Transverse colon (tissue), 4 donors: ENCODE data around the gene LAD1. TPM values are rescaled to one million over a fixed set of nuclear protein-coding genes. Genes with fewer than 3 reads are reported as not detected.
A peak's percentile ranks its signal among the peaks of the same experiment; 100 is the strongest.

Experiments
- DNase-seq: peaks from one replicate; pipeline ENCODE4 v3.0.0-alpha.2; 2019
- H3K27ac ChIP-seq, 4 donors: fragments of 200-600 bp; sonication (generic); 2 replicates each; pipeline ENCODE4 v1.5.1; 2016 to 2018; ENCODE audit warnings: inconsistent platforms in 4 of 4
- H3K27me3 ChIP-seq: fragments of 200-600 bp; sonication (generic); 2 replicates; pipeline ENCODE4 v1.5.1; 2017; ENCODE audit warnings: inconsistent platforms
- H3K36me3 ChIP-seq, 4 donors: fragments of 200-600 bp; sonication (generic); 2 replicates each; pipeline ENCODE4 v1.5.1; 2017 to 2019; ENCODE audit warnings: inconsistent platforms in 4 of 4
- H3K4me1 ChIP-seq, 4 donors: fragments of 200-600 bp; sonication (generic); 2 replicates each; pipeline ENCODE4 v1.5.1; 2017 to 2020; ENCODE audit warnings: inconsistent platforms in 4 of 4
- H3K4me3 ChIP-seq, 4 donors: fragments of 200-600 bp; sonication (generic); 1 replicate in 1 of 4; 2 replicates in 3 of 4; pipeline versions ENCODE4 v1.5.1 to v1.6.1; 2017 to 2019; ENCODE audit warnings: inconsistent platforms in 4 of 4
- H3K9me3 ChIP-seq, 2 donors: fragments of 200-600 bp; sonication (generic); 2 replicates each; pipeline ENCODE4 v1.5.1; 2017 to 2019; ENCODE audit warnings: inconsistent platforms in 2 of 2
- CTCF ChIP-seq, 5 experiments: fragments of 200-600 bp in 3 of 5; fragments of 450-650 bp in 2 of 5; sonication (generic) in 3 of 5; IDR thresholded peaks; 1 replicate in 2 of 5; 2 replicates in 3 of 5; pipeline ENCODE4 v1.5.1; 2016 to 2017; ENCODE audit warnings: antibody characterized with exemption in 5 of 5, inconsistent platforms in 3 of 5, mild to moderate bottlenecking in 2 of 5, moderate library complexity in 1 of 5
- EP300 ChIP-seq: sonication (generic); formaldehyde crosslinking; IDR thresholded peaks from one replicate; pipeline ENCODE4 v1.6.1; 2017; ENCODE audit warnings: antibody characterized with exemption, low read depth
- POLR2A ChIP-seq: fragments of 450-650 bp; IDR thresholded peaks from one replicate; pipeline ENCODE4 v1.6.1; 2016; ENCODE audit warnings: antibody characterized with exemption, mild to moderate bottlenecking, moderate library complexity
- POLR2AphosphoS5 ChIP-seq, 3 donors: sonication (generic); formaldehyde crosslinking; IDR thresholded peaks; one replicate each; pipeline ENCODE4 v1.6.1; 2016; ENCODE audit warnings: antibody characterized with exemption in 3 of 3
- WGBS, 2 donors: methylation state at CpG; one replicate each; pipeline ENCODE4 v1.1.5; 2018; ENCODE audit warnings: low coverage in 1 of 2; 5-methylcytosine and 5-hydroxymethylcytosine counted together
- in situ Hi-C, 4 donors: fragments of 200-750 bp; cut with MboI; loops; one replicate each; pipeline versions ENCODE4 v1.15.0 to v1.15.1; 2017; ENCODE audit warnings: low sequenced_read_pairs in 3 of 4, low pct_ligation_motif_present in 1 of 4, low pct_unique_long_range_greater_than_20kb in 1 of 4
- intact Hi-C: fragments of 100-400 bp; cut with DNase I; formaldehyde crosslinking; loops from one replicate; pipeline ENCODE4 v1.15.1; 2023; ENCODE audit warnings: low total_unique reads
- total RNA-seq, 4 donors: library from RNA; depleted of rRNA; stranded (reverse); fragments of >200 nt; gene quantifications; one replicate each; pipeline ENCODE4 v1.1.0, GENCODE V29; 2016

LAD1 gene
- total RNA-seq, 4 donors from 2014 or later: 142 to 215 (median 177) TPM

GRCh38 chr1:201383647-201384405 is 15.3 kb downstream of the LAD1 start:
- no peak overlapping the region for H3K4me3 ChIP-seq
- DNase-seq: no peak
- in situ Hi-C loops: no loop called here
- intact Hi-C loops: no loop called here
- no peak for TF ChIP-seq POLR2AphosphoS5 (IDR thresholded peaks at IDR 0.05)
- no peak for TF ChIP-seq POLR2A
- no peak for TF ChIP-seq CTCF (IDR thresholded peaks at IDR 0.05)
- no peaks in the 10 kb centered on the region for H3K36me3 ChIP-seq
- no peaks in the 10 kb centered on the region for H3K9me3 ChIP-seq
- 83 to 100% methylated on average over 3 to 4 of the region's 4 CpGs for WGBS, 2 donors
- H3K4me1 ChIP-seq: no peaks in the 10 kb centered on the region
- H3K27ac ChIP-seq: no peak overlapping the region
- no peaks in the 10 kb centered on the region for H3K27me3 ChIP-seq

GRCh38 chr1:201381130-201381529 is 18.0 kb downstream of the LAD1 start:
- intact Hi-C loops: no loop called here
- 63% methylated on average over 7 of the region's 7 CpGs; no CpG with 5 or more reads in 1 of the 2 donors for whole genome bisulfite sequencing, 2 donors
- H3K9me3 ChIP-seq: no peaks in the 10 kb centered on the region
- H3K36me3 ChIP-seq: no peaks in the 10 kb centered on the region
- TF ChIP-seq POLR2A (no peak), EP300 (no peak), POLR2AphosphoS5 (IDR thresholded peaks at IDR 0.05) (no peak), CTCF (IDR thresholded peaks at IDR 0.05) (no peak)
- H3K4me1 ChIP-seq: no peaks in the 10 kb centered on the region
- no peak for DNase-seq
- in situ Hi-C loops: no loop called here
- no peak overlapping the region for H3K4me3 ChIP-seq
- H3K27ac ChIP-seq: no peak overlapping the region
- H3K27me3 ChIP-seq: peaks cover 6% of the 10 kb centered on the region

GRCh38 chr1:201379733-201380242 is 19.3 kb downstream of the LAD1 start:
- no peak for DNase-seq
- H3K9me3 ChIP-seq: no peaks in the 10 kb centered on the region
- H3K36me3 ChIP-seq: no peaks in the 10 kb centered on the region
- TF ChIP-seq CTCF (IDR thresholded peaks at IDR 0.05): no peak
- peak in 1 of 3 donors; percentile 24 for TF ChIP-seq POLR2AphosphoS5 (IDR thresholded peaks at IDR 0.05)
- TF ChIP-seq POLR2A: peak; percentile 7
- TF ChIP-seq EP300: no peak
- WGBS, 2 donors: 60% methylated on average over 8 of the region's 9 CpGs; no CpG with 5 or more reads in 1 of the 2 donors
- H3K27me3 ChIP-seq: peaks cover 18% of the 10 kb centered on the region
- no peaks in the 10 kb centered on the region for H3K4me1 ChIP-seq
- intact Hi-C loops: no loop called here
- in situ Hi-C loops: no loop called here
- H3K4me3 ChIP-seq: no peak overlapping the region
- no peak overlapping the region for H3K27ac ChIP-seq

GRCh38 chr1:201378804-201379203 is 20.3 kb downstream of the LAD1 start:
- Histone ChIP-seq H3K4me1 (no peaks in the 10 kb centered on the region), H3K4me3 (no peak overlapping the region), H3K27me3 (peaks cover 23% of the 10 kb centered on the region), H3K27ac (no peak overlapping the region), H3K9me3 (no peaks in the 10 kb centered on the region), H3K36me3 (no peaks in the 10 kb centered on the region)
- in situ Hi-C loops (no loop called here), intact Hi-C loops (no loop called here)
- no peak for TF ChIP-seq POLR2A
- no peak for TF ChIP-seq POLR2AphosphoS5 (IDR thresholded peaks at IDR 0.05)
- no peak for TF ChIP-seq CTCF (IDR thresholded peaks at IDR 0.05)
- no peak for TF ChIP-seq EP300
- DNase-seq: no peak
- 76 to 100% methylated on average over 1 to 6 of the region's 6 CpGs for WGBS, 2 donors
